GM12878 (cell line): ENCODE measurements around the gene ABCB4.

Experiments used
- BMI1 ChIP-seq: fragments of 450-650 bp; IDR thresholded peaks from 2 replicates; pipeline ENCODE4 v1.6.1; 2016; ENCODE audit warnings: mild to moderate bottlenecking, moderate library complexity, borderline replicate concordance
- DPF2 ChIP-seq: fragments of 450-650 bp; IDR thresholded peaks from 2 replicates; pipeline ENCODE4 v1.6.1; 2017; ENCODE audit warnings: mild to moderate bottlenecking
- EZH2 ChIP-seq: IDR thresholded peaks from 2 replicates; pipeline ENCODE4 v1.6.1; 2012; ENCODE audit warnings: low read depth, mild to moderate bottlenecking, control low read depth, inconsistent platforms, low read length, borderline replicate concordance; ENCODE audit not compliant: control insufficient read depth
- KAT2A ChIP-seq: conservative IDR thresholded peaks from 2 replicates; pipeline ENCODE4 v1.6.1; 2011; ENCODE audit warnings: low read depth, low read length; ENCODE audit not compliant: control insufficient read depth
- MXI1 ChIP-seq: fragments of 150-350 bp; IDR thresholded peaks from 2 replicates; pipeline ENCODE4 v1.6.1; 2011; ENCODE audit warnings: low read depth, mild to moderate bottlenecking, inconsistent platforms, low read length, improper control_type of control experiment
- POLR2A ChIP-seq: IDR thresholded peaks from 2 replicates; pipeline ENCODE4 v1.6.1; 2011; ENCODE audit warnings: low read depth, mild to moderate bottlenecking, low read length
- TF ChIP-seq, protein P1 (sequence below), 3 experiments: IDR thresholded peaks in 2 of 3; conservative IDR thresholded peaks in 1 of 3; 2 replicates each; pipeline ENCODE4 v1.5.1; 2011; ENCODE audit warnings: low read depth in 3 of 3, low read length in 3 of 3, mild to moderate bottlenecking in 3 of 3, control low read depth in 2 of 3, moderate library complexity in 2 of 3, inconsistent platforms in 1 of 3, mixed read lengths in 1 of 3; ENCODE audit not compliant: control insufficient read depth in 2 of 3, insufficient read depth in 1 of 3; ENCODE audit errors: extremely low read depth in 1 of 3
- TF ChIP-seq, protein P2 (sequence below): fragments of 450-650 bp; conservative IDR thresholded peaks from 2 replicates; pipeline ENCODE4 v1.6.1; 2017; ENCODE audit warnings: mild to moderate bottlenecking, moderate library complexity

GRCh38 chr7:87445897-87446296 lies 29.6 kb downstream of the ABCB4 start:
- TF ChIP-seq, protein P1, sequence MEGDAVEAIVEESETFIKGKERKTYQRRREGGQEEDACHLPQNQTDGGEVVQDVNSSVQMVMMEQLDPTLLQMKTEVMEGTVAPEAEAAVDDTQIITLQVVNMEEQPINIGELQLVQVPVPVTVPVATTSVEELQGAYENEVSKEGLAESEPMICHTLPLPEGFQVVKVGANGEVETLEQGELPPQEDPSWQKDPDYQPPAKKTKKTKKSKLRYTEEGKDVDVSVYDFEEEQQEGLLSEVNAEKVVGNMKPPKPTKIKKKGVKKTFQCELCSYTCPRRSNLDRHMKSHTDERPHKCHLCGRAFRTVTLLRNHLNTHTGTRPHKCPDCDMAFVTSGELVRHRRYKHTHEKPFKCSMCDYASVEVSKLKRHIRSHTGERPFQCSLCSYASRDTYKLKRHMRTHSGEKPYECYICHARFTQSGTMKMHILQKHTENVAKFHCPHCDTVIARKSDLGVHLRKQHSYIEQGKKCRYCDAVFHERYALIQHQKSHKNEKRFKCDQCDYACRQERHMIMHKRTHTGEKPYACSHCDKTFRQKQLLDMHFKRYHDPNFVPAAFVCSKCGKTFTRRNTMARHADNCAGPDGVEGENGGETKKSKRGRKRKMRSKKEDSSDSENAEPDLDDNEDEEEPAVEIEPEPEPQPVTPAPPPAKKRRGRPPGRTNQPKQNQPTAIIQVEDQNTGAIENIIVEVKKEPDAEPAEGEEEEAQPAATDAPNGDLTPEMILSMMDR (IDR thresholded peaks at IDR 0.05 in 2 of 3, conservative IDR thresholded peaks at IDR 0.05 in 1 of 3; ENCODE audit: control insufficient read depth in 2 of 3, extremely low read depth in 1 of 3, insufficient read depth in 1 of 3, low read depth in 3 of 3, low read length in 3 of 3), result no peak
- TF ChIP-seq, protein P2, sequence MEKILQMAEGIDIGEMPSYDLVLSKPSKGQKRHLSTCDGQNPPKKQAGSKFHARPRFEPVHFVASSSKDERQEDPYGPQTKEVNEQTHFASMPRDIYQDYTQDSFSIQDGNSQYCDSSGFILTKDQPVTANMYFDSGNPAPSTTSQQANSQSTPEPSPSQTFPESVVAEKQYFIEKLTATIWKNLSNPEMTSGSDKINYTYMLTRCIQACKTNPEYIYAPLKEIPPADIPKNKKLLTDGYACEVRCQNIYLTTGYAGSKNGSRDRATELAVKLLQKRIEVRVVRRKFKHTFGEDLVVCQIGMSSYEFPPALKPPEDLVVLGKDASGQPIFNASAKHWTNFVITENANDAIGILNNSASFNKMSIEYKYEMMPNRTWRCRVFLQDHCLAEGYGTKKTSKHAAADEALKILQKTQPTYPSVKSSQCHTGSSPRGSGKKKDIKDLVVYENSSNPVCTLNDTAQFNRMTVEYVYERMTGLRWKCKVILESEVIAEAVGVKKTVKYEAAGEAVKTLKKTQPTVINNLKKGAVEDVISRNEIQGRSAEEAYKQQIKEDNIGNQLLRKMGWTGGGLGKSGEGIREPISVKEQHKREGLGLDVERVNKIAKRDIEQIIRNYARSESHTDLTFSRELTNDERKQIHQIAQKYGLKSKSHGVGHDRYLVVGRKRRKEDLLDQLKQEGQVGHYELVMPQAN, result no peak
- no peak for TF ChIP-seq POLR2A
- no peak for TF ChIP-seq EZH2
- TF ChIP-seq KAT2A, result no peak
- peak; percentile 94 for TF ChIP-seq DPF2
- peak; percentile 80 for TF ChIP-seq BMI1
- no peak for TF ChIP-seq MXI1
